Stimulated activated CD4-positive, alpha-beta T cell treated with anti-CD3 and anti-CD28 coated beads, Interleukin-2, amount 100 ng/mL, for 4 hours (primary cell): ENCODE measurements around the gene NEK7.
"Not testable (repeated sequence)": the region's sequence is repeated elsewhere in the genome, so short reads cannot be mapped to it uniquely, and the experiment has no call there.

ENCODE experiments used
- DNase-seq: peaks from one replicate; pipeline ENCODE4 v3.0.0-alpha.2; 2020; ENCODE audit warnings: low read depth

NEK7 gene

DNA sequence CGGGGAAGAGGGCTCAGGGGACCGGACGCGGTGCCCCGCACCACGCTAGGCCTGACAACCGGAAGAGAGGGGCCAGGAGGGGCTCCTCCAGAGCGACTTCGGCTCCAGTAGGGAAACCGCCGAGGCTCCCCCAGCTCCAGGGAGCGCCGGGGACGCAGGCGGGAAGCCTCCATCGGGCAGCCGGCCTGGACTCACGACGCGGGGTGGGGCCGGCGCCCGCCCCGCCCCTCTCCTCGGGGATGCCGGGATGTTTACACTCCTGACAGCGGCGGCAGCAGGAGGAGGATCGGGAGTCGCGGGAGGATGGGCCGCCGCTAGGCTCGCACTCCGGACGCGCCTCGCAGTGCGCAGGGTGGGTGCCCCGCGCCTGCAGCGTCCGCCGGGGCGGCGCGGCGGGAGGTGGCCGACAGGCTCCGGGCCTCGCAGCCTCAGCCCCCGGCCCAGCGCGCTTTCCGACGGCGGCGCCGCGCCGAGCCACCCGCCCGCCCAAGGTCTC is at the start of gene NEK7:
NEK7 (plus strand) TSS at position 254 of the 496 bp plus-strand sequence. CDS start 75,583 bp downstream, outside the sequence.
- DNase-seq, result no peak

DNA sequence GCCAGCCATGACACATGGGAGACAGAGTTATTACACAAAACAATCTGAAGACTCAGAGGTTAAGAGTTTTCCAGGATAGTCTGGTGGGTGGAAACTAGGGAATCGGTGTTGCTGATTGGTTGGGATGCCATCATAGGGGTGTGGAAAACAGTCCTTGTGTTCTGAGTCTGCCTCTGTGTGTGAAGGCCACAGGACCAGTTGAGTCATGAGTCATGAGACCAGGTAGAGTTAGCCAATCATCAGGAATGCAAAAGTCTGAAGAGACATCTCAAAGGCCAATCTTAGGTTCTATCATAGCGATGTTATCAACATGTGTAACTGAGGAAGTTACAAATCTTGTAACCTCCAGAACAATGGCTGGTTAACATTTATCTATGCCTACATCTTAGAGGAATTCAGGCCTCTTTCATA is 49.7 kb upstream of the NEK7 start:
- DNase-seq, result no peak

DNA sequence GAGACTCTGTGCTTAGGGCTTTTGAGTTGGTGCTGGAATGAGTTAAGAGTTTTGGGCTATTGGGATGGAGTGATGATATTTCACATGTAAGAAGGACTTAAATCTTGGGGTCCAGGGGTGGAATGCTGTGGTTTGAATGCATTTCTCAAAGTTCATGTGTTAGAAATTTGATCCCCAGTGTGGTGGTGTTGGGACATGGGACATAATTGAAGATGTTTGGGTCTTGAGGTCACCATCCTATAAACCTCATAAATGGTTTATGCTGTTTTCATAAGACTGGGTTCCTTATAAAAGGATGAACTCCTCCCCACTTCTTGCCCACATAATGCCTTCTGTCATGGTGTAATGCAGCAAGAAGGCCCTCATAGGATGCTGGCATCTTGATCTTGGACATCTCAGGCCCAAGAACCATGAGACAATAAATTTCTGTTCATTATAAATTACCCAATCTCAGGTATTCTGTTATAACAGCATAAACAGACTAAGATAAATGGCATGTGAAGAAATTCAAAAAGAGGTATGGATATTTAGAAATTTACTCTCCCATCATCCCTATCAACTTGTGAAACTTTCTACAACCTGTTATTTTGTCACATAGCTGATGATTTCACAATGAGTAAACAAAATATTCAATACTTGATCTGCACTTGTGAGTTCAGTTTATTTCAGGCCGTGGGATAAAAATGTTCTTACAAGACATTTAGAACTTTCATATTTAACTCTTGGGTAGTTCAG is 48.0 kb upstream of the NEK7 start:
- DNase-seq, result no peak

DNA sequence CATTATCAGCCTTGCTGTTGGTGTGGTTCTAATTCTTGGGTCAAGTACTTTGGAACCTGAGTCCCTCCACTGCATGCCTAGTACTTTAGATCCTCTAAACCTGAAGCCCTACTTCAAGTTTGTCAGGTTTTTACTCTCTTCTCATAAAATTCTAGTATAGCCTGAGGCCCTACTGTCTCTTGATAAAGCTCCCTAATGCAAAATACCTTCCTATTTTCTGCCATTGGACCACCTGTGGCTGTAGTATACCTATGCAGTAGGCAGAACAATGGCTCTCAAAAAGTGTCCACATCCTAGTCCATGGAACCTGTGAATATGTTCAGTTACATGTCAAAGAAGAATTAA is 47.5 kb upstream of the NEK7 start:
- no peak for DNase-seq

DNA sequence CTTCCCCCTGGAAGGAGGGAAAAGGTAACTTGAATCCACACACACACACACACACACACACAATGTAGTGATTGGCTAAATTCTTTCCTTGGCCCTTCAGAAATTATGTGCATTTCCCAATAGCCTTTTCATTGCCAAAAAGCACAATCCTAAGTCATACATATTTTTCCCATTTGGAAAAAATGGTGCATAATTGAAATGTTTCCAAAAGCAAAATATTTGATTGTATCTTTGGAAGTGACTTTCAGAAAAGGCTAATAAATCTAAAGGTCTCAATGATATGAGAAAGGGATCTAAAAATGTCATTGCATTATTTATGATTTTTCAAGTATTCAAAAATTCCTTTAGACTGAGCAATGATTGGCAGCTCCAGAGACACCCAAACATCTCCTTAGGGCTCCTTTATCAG is 43.5 kb upstream of the NEK7 start:
- DNase-seq, result no peak

DNA sequence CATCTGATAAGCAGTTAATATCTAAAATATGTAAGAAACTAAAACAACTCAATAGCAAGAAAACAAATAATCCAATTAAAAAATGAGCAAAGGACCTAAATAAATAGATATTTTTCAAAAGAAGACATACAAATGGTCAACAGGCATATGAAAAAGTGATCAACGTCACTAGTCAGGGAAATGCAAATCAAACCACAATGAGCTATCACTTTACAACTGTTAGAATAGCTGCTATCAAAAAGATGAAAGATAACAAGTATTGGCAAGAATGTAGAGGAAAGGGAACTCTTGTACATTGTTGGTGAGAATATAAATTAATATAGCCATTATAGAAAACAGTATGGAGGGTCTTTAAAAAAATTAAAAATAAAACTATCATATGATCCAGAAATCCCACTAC is 40.7 kb upstream of the NEK7 start:
- DNase-seq, result no peak

DNA sequence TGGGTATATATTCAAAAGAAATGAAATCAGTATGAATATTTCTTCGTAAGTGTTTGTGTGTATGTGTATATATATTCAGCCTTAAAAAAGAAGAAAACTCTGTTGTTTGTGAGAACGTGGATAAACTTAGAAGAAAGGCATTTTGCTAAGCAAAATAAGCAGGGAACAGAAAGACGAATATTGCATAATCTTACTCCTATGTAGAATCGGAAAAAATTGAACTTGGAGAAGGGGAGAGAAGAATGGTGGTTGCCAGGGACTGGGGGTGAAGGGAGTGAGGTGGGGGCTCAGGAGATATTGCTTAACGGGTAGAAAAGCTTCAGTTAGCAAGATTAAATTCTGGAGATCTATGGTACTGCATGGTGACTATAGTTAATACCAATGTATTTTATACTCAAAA is 40.3 kb upstream of the NEK7 start:
- DNase-seq, result no peak

DNA sequence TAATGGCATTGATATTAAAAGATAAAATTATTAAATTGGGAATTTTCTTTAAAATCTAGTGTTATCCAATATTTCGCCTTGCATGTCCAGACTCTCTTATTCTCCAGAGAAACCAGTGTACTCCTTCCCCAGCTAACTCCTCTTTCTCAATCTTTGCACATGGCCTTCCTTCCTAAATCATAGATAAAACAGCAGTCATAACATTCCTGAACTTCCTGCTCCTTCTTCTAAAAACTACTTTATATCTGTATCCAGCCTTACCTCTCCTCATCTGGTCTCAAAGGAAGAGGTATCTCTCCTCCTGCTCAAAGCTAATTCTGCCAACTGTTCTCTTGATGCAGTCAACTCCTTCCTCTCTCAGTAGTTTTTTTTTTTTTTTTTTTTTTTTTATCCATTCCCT is 39.5 kb upstream of the NEK7 start:
- DNase-seq, result no peak

DNA sequence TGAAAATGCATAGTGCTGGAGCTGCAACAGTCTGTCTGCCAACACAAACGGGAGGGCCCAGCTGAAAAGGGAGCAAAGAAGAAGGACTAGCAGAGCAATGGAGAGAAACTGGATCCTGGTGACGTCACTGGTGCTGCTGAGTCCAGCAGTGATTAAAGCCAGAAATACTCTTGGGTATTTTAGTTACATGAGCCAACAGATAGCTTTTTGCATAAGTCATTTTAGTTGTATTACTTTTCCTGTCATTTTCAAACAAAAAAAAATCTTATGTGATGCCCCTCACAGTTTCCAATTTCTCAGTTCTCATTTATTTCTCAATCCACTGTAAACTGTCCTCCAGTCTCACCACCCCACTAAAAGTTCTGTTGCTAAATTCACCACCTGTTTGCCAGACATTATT is 38.7 kb upstream of the NEK7 start:
- DNase-seq, result no peak

DNA sequence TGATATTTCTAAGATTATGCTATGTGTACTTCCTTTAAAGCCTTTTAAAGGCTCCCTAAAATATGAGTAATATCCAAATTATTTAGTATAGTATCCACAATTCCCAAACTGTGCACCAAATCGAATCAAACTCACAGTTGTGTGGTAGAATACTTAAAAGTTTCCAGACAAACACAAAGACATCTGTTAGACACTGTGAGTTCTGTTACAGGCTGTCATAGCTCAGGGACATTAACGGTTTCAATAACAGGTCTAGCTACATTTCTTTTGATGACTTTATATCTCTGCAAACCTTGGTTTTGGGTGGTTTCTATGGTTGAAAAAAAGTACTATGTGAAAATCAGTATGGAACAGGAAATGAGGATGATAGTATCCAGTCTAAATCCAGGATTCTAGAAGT is 36.9 kb upstream of the NEK7 start:
- DNase-seq, result no peak

DNA sequence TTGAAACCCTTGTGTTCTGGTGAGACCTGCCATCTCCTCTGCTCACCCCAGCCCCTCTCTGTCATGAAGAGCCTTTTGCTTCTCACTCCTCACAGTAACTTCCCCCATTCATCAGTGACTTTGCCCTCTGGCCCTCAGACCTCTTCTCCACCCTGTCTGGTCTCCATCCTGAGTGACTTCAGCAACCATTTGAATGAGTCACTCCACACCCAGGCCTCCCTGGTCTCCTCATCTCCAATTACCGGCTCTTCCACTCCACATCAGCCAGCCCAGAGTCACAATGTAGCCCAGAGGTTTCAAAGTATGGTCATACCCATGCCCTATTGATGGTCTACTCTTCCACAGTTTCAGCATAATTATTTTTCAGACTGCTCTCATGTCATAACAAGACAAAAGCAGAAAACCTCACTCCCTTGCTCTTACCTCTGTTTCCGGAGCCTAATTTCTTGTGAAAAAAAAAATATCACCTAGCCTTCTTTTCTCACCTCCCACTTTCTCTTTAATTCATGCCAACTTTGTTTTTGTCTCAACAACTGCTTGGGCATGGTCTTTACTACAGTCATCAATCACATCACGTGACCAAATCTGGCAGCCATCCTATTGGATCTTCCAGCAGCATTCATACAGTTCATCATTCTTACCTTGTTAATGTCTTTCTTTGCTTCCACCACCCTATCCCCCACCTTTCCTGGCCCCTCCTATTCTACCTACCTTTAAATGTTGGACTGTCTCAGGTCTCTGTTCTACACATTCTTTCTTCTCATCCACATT is 35.6 kb upstream of the NEK7 start:
- no peak for DNase-seq

DNA sequence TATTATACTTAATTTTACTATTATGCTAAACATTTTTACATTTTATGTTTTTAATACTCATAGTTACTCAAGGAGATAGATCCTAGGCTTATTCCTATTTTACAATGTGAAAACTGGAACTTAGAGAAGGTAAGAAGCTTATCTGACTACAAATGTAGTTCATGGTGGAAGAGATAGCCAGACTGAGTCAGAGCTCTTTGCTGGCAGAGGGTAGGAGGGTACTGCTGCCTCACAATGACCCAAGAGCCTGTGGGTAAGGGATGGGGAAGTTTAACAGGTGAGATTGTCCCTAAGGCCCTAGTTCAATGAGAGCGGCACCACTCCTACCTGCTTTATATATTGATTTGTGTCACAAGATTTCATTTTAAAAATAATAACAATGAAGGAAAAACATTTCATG is 34.1 kb upstream of the NEK7 start:
- DNase-seq, result no peak

DNA sequence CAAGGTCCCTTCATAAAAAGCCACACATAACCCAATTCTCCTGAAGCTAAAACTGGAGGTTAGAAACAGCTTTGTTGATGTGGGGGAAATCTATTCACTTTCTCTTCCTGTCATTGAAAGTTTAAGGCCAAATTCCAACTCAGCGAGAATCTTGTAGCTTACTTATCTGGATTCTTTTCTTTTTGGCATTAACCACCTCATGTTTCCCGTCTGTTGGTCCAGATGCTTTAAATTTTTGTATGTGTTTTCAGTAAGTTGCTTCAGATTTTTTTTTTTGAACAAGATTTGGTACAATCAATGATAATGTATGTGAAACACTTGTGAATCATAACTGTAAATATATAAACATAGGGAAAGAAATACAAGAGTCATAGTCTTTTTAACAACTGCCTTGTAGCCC is 33.7 kb upstream of the NEK7 start:
- DNase-seq, result no peak

DNA sequence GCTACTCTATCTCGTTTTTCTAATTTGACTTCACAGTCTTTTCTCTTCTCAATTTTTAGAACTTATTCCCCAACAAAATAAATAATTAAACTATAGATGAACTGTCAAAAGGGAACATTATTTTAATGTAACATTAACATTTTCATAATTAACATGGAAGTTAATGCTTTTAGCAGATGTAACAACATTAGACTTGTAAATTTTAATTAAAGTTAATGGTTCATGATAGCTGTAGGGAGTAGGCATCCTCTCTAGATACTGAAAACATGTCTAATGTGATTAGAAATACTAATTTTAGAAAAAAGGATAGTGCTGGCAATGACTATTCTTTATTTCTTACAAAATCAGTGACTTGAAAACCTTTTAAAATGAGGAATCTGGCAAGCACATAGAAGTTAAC is 32.1 kb upstream of the NEK7 start:
- no peak for DNase-seq

DNA sequence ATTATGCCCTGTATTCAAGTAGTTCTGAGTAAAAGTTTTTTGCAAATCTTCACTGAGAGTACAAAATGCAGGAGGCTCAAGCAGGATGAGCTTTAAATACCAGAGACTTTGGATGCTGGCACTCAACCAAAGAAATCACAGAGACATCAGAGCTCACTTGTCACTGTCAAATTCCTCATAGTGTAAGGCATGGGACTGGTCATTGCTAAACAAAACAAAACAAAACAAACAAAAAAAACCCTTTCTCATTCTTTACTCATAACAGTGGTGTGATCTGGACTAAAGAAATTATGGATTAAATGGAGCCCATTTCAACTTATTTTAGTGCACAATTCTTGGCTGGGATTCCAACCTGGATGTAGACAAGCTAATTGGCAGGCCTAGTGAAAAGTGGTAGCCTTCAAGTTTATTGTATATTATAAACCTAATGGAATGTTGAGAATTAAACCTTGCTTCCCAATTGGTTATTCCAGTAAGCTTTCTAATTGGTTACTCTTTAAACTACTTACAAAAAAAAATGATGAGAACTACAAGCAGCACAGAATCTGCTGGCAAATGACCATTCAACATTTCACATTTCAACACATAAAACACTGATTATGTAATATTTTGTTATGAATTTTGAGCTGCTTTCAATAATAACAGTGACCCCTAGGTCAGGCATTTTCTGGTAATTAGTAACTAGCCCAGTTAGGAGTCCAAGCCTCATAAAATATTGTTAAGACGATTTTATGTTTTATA is 30.6 kb upstream of the NEK7 start:
- DNase-seq, result no peak

DNA sequence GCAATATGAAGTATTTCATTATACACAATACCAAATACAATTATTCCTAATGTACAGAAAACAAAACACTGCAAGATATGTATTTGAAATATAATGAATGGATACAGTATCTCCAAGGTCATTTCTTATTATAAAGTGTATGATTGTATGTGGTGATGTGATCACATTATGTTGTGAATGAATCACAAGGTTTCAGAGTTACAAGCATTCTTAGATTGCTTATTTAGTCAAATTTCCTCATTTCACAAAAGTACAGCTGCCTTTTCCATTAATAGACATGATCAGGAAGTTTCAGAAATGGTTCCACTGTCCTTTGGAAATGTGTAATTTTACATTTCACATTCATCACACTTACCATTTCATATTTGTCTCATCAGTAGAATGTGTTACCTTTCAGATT is 28.3 kb upstream of the NEK7 start:
- no peak for DNase-seq

DNA sequence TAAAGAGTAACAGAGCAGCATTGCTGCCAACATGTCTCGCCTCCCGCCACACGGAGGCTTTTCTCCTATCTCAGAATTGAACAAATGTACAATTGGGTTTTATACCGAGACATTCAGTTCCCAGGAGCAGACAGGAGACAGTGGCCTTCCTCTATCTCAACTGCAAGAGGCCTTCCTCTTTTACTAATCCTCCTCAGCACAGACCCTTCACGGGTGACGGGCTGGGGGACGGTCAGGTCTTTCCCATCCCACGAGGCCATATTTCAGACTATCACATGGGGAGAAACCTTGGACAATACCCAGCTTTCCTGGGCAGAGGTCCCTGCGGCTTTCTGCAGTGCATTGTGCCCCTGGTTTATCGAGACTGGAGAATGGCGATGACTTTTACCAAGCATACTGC is 26.7 kb upstream of the NEK7 start:
- not testable (repeated sequence) for DNase-seq

DNA sequence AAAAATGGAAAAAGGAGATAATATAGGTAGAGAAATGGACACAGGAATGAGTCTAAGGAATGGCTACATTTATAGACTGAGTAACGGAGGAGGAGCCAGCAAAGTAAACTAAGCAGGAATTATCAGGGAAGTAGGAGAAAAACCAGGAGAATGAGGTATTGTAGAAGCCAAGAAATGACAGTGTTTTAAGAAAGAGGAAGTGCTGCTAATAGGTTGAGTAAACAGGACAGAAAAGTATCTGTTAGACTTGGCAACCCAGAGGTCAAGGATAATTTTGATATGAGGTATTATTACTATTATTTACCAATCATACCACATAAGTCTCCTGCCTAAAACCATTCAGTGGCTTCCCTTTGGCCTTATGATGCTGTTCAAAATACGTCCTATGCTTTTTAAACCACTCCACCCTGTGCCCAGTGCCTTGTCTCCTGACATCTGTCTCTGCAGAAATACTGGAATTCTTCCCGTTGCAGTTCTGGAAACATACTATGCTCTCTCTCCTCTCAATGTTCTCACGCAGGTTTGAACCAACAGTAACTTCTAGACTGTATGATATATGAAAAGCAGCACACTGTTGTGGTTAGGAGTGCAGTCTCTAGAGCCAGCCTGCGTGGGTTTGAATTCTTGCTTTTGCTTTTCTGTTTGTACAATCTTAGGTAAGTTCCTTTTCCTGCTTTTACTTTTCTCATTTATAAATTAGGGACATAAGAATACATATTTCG is 24.6 kb upstream of the NEK7 start:
- DNase-seq, result no peak

DNA sequence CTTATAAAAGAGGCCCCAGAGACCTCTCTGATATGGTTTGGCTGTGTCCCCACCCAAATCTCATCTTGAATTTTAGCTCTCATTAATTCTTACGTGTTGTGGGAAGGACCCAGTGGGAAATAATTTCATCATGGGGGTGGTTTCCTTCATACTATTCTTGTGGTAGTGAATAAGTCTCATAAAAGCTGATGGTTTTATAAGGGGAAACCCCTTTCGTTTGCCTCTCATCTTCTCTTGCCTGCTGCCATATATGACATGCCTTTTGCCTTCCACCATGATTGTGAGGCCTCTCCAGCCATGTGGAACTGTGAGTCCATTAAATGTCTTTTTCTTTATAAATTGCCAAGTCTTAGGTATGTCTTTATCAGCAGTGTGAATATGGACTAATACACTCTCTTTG is 22.5 kb upstream of the NEK7 start:
- no peak for DNase-seq

DNA sequence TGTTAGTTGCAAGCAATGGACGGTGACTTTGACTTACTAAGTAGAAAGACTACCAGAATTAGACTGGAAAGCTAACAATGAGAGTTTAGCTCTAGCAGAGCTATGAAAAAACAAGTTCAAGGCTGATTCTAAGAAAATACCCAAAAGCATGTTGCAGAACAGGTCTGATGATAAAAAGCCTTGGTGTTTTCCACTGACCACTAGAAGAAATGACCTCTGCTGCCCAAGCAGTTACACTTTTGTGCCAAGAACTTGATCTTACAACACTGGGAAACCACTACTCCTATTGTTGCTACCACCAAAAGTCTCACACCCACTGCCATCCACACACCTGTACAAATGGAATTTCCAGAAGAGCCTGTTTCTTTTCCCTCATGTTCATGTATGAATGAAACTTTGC is 21.4 kb upstream of the NEK7 start:
- no peak for DNase-seq

DNA sequence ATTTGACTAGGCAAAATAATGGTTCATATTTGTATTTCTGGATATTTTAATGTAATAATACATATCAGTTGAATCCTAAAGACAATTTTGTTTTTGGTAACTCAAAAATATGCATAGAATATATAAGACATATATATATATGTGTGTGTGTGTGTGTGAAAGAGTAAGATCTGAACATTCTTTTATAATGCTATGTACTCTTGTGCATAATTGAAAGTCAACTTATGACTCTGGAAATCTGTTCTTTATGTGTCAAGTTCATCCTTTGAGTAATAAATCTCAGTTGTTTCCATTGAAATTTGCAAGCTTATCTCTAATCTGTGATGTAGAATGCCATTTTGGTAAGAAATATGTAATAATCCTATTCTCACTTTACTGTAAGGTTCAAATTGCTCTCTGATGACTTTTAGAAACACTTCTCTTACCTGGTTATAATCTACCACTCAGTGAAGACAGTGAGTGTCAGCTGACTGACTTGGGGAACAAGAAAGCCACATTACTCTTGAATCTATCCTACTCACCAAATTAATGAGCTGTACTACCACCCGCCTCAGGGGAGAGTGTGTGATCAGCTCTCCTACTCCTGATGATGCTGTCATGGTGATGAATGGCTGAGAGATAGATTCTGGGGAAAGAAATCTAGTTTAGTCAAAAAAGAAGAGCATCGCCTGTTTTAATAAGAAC is 15.0 kb upstream of the NEK7 start:
- no peak for DNase-seq

DNA sequence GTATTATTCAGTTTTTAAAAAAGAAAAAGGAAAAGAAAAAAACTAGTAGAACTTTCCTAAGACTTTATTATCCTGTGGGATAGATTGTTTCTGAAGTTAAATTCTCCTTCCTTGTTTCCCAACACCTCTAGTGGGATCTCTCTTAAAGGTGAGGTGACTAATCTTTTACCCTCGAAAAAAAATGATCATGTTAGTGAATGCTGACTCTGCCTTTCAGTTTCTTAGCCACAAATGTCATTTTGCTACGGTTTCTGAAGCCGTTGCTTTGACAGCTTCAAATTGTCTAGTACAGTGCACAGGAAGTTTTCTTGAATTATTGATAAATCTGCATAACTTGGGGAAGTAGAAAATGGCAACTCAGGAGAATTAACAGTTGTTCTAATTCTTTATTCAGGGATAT is 13.0 kb upstream of the NEK7 start:
- no peak for DNase-seq
